K562 (cell line): ENCODE results near the gene SLC52A1. TPM values are rescaled to one million over a fixed set of nuclear protein-coding genes. Genes with fewer than 3 reads are reported as not detected.

Source experiments
- ATAC-seq: fragments of 200-7000 bp; cut with Tn5 transposase; 3 replicates; pipeline ENCODE4 v1.9.1; 2020; ENCODE audit warnings: moderate library complexity
- BruUV-seq: library from RNA; stranded (reverse); fragments of 400-500 nt; replicated peaks from 2 replicates; lab custom pipeline; 2021; lab: Mats Ljungman, UMichigan
- CTCF ChIA-PET: fragments of 300-600 bp; formaldehyde crosslinking; extraction: SDS; loops from one replicate; lab custom pipeline; 2021; ENCODE audit warnings: low intra/inter-chr PET ratio; lab: Yijun Ruan, JAX
- POLR2A ChIA-PET: fragments of 300-600, 350-650 bp; sonication (Branson Sonifier 250); formaldehyde crosslinking; extraction: SDS; loops from one replicate; lab custom pipeline; 2021; ENCODE audit warnings: antibody characterized with exemption, inconsistent platforms; lab: Yijun Ruan, JAX
- DNase-seq, 4 experiments: peaks; one replicate each; pipeline versions ENCODE4 v3.0.0 to v3.0.0-alpha.2; 2011 to 2018; ENCODE audit warnings: low spot score in 3 of 4, mixed read lengths in 3 of 4; ENCODE audit errors: extremely low read depth in 1 of 4
- FAIRE-seq: peaks from 2 replicates; lab custom pipeline; 2011; peaks lifted over from hg19 to GRCh38; lab: Jason Lieb, UNC
- H2AFZ ChIP-seq: 2 replicates; pipeline ENCODE4 v1.6.0; 2011; ENCODE audit warnings: low read depth, low read length, control low read depth, inconsistent platforms
- H3K27ac ChIP-seq: fragments of 200-600 bp; 3 replicates; pipeline ENCODE4 v1.8.0; 2011; ENCODE audit warnings: low read depth, mild to moderate bottlenecking, control low read depth, inconsistent platforms, low read length, moderate library complexity, mixed read lengths; ENCODE audit errors: extremely low read depth
- H3K27me3 ChIP-seq, 2 experiments: fragments of 300-600 bp in 1 of 2; 2 replicates in 1 of 2; 3 replicates in 1 of 2; pipeline versions ENCODE4 v1.6.0 to v1.8.0; 2011; ENCODE audit warnings: inconsistent platforms in 2 of 2, low read length in 2 of 2, mild to moderate bottlenecking in 1 of 2, mixed read lengths in 1 of 2, moderate library complexity in 1 of 2; ENCODE audit not compliant: control insufficient read depth in 2 of 2, insufficient read depth in 2 of 2
- H3K36me3 ChIP-seq: fragments of 300-600 bp; 3 replicates; pipeline ENCODE4 v1.8.0; 2011; ENCODE audit warnings: mild to moderate bottlenecking, low read length, inconsistent platforms; ENCODE audit not compliant: control insufficient read depth, insufficient read depth
- H3K4me1 ChIP-seq, 2 experiments: fragments of 200-600 bp in 1 of 2; replicated peaks in 1 of 2; 2 replicates in 1 of 2; 3 replicates in 1 of 2; pipeline versions ENCODE4 v1.5.1 to v1.8.0; 2011; ENCODE audit warnings: inconsistent platforms in 2 of 2, low read length in 2 of 2, mild to moderate bottlenecking in 1 of 2, mixed read lengths in 1 of 2, moderate library complexity in 1 of 2; ENCODE audit not compliant: control insufficient read depth in 2 of 2, insufficient read depth in 2 of 2
- H3K4me2 ChIP-seq: 2 replicates; pipeline ENCODE4 v1.6.1; 2011; ENCODE audit warnings: low read length, control low read depth, inconsistent platforms, mixed read lengths; ENCODE audit not compliant: insufficient read depth
- H3K4me3 ChIP-seq: fragments of 200-600 bp; sonication (generic), shearing (Covaris generic); 2 replicates; pipeline ENCODE4 v1.5.1; 2016; ENCODE audit warnings: control low read depth, inconsistent platforms
- H3K79me2 ChIP-seq: fragments of 200-600 bp; 3 replicates; pipeline ENCODE4 v1.8.0; 2011; ENCODE audit warnings: low read length, inconsistent platforms; ENCODE audit not compliant: control insufficient read depth, insufficient read depth
- H3K9ac ChIP-seq, 2 experiments: 2 replicates each; pipeline versions ENCODE4 v1.6.0 to v1.6.1; 2011; ENCODE audit warnings: low read depth in 2 of 2, low read length in 2 of 2, control low read depth in 1 of 2, inconsistent platforms in 1 of 2, mild to moderate bottlenecking in 1 of 2, mixed read lengths in 1 of 2; ENCODE audit not compliant: insufficient read depth in 1 of 2
- H3K9me1 ChIP-seq: one replicate; pipeline ENCODE4 v1.6.0; 2011; ENCODE audit warnings: inconsistent platforms, mild to moderate bottlenecking, low read length, moderate library complexity; ENCODE audit not compliant: control insufficient read depth, insufficient read depth
- H3K9me3 ChIP-seq: replicated peaks from 2 replicates; pipeline ENCODE4 v1.5.1; 2011; ENCODE audit warnings: low read depth, low read length, inconsistent platforms; ENCODE audit not compliant: control insufficient read depth, insufficient read depth
- H4K20me1 ChIP-seq: replicated peaks from 2 replicates; pipeline ENCODE4 v1.6.1; 2011; ENCODE audit warnings: low read length, inconsistent platforms, mixed read lengths; ENCODE audit not compliant: control insufficient read depth, insufficient read depth
- RHOXF2B ChIP-seq: fragments of 250-450 bp; sonication (Bioruptor Pico); conservative IDR thresholded peaks from 2 replicates; pipeline ENCODE4 v1.5.1; 2021
- ZNF121 ChIP-seq: sonication (generic); formaldehyde crosslinking; conservative IDR thresholded peaks from 2 replicates; pipeline ENCODE4 v1.8.0; 2022; ENCODE audit warnings: missing genetic modification reagents
- WGBS: fragments of 100-300 bp; shearing (Covaris generic); methylation state at CpG from one replicate; pipeline ENCODE4 v1.1.6; 2016; ENCODE audit warnings: low coverage, mixed read lengths; ENCODE audit not compliant: insufficient coverage; ENCODE audit errors: missing lambda C conversion rate; 5-methylcytosine and 5-hydroxymethylcytosine counted together
- in situ Hi-C: fragments of 300-500 bp; cut with MboI; formaldehyde crosslinking; loops from 4 replicates; pipeline ENCODE4 v1.15.0; 2018; ENCODE audit warnings: inconsistent platforms, mixed read lengths
- intact Hi-C: fragments of 100-400 bp; cut with micrococcal nuclease; formaldehyde crosslinking; loops from 2 replicates; pipeline ENCODE4 v1.14.2; 2022
- polyA plus RNA-seq, 8 experiments: library from polyadenylated mRNA; depleted of rRNA in 4 of 8; stranded (reverse) in 5 of 8; unstranded in 3 of 8; fragments of >200 nt; fragmentation: Nextera tagmentation in 2 of 8; fragmentation: Illumina TruSeq in 1 of 8; extraction: Ambion mirVana in 2 of 8; extraction: Trizol in 1 of 8; gene quantifications; 2 replicates each; pipeline versions ENCODE4 v1.2.1 to v1.2.3, GENCODE V29; 2011 to 2014; ENCODE audit warnings: inconsistent platforms in 1 of 8, missing spikeins in 1 of 8
- total RNA-seq, 7 experiments: library from RNA; depleted of rRNA in 6 of 7; stranded (reverse); fragments of >200 nt in 6 of 7; fragmentation: Illumina TruSeq in 2 of 7; extraction: Trizol in 2 of 7; gene quantifications; 2 replicates each; pipeline versions ENCODE4 v1.2.1 to v1.2.3, GENCODE V29; 2011 to 2021; ENCODE audit warnings: low replicate concordance in 1 of 7
- TF ChIP-seq, protein P1 (sequence below): sonication (generic); formaldehyde crosslinking; IDR thresholded peaks from 2 replicates; pipeline ENCODE4 v1.8.0; 2022; ENCODE audit warnings: missing genetic modification reagents, mild to moderate bottlenecking, borderline replicate concordance
- TF ChIP-seq, protein P2 (sequence below), 3 experiments: fragments of 200-800 bp in 1 of 3; sonication (Bioruptor generic) in 1 of 3; sonication (generic) in 1 of 3; formaldehyde crosslinking in 1 of 3; IDR thresholded peaks; 2 replicates each; pipeline versions ENCODE4 v1.6.1 to v1.8.0; 2016 to 2022; ENCODE audit warnings: mild to moderate bottlenecking in 2 of 3, missing compliant biosample characterization in 2 of 3, missing genetic modification characterization in 2 of 3, missing genetic modification reagents in 1 of 3

The SLC52A1 gene
- total and polyA plus RNA-seq, 9 of the 15 experiments (the other 6 are each of a cell fraction or from before 2014, with no cell fraction given): 0.04 TPM; not detected in 8

DNA sequence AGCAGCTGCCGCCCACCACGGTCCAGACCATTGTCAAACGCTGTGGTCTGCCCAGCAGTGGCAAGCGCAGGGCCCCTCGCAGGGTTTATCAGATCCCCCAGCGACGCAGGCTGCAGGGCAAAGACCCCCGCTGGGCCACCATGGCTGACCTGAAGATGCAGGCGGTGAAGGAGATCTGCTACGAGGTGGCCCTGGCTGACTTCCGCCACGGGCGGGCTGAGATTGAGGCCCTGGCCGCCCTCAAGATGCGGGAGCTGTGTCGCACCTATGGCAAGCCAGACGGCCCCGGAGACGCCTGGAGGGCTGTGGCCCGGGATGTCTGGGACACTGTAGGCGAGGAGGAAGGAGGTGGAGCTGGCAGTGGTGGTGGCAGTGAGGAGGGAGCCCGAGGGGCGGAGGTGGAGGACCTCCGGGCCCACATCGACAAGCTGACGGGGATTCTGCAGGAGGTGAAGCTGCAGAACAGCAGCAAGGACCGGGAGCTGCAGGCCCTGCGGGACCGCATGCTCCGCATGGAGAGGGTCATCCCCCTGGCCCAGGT lies 13.0 kb downstream of the SLC52A1 start:
- intact Hi-C loops (no loop called here), in situ Hi-C loops (no loop called here)
- ChIA-PET POLR2A (interaction anchor here (0.6 kb wide), 1 partner anchor 25 kb away, joined by 3 read pairs; no protein-coding TSS in a partner anchor), CTCF (no interaction called here)
- ATAC-seq (no peak), DNase-seq (no peak), FAIRE-seq (no peak)
- 91% methylated on average over 4 of the region's 30 CpGs for WGBS
- H3K9me1 ChIP-seq: no peaks in the 10 kb centered on the region
- no peak overlapping the region for H3K27ac ChIP-seq
- H3K4me1 ChIP-seq: peaks cover 0 to 5% of the 10 kb centered on the region in 2 experiments; a peak in 1 of 5 replicates
- H3K9me3 ChIP-seq: no peaks in the 10 kb centered on the region
- TF ChIP-seq, protein P1, sequence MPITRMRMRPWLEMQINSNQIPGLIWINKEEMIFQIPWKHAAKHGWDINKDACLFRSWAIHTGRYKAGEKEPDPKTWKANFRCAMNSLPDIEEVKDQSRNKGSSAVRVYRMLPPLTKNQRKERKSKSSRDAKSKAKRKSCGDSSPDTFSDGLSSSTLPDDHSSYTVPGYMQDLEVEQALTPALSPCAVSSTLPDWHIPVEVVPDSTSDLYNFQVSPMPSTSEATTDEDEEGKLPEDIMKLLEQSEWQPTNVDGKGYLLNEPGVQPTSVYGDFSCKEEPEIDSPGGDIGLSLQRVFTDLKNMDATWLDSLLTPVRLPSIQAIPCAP (CRISPR knock-in tag): no peak
- TF ChIP-seq ZNF121 (CRISPR knock-in tag) (no peak), RHOXF2B (CRISPR knock-in tag) (no peak)
- TF ChIP-seq, protein P2, sequence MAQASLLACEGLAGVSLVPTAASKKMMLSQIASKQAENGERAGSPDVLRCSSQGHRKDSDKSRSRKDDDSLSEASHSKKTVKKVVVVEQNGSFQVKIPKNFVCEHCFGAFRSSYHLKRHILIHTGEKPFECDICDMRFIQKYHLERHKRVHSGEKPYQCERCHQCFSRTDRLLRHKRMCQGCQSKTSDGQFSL (CRISPR knock-in tag; IDR thresholded peaks at IDR 0.05): no peak
- TF ChIP-seq, protein P2 (tag; IDR thresholded peaks at IDR 0.05): no peak
- no peaks in the 10 kb centered on the region for H3K27me3 ChIP-seq
- H4K20me1 ChIP-seq: no peaks in the 10 kb centered on the region
- H3K79me2 ChIP-seq: no peaks in the 10 kb centered on the region
- no peak overlapping the region for H3K4me3 ChIP-seq
- H2AFZ ChIP-seq: no peak overlapping the region
- BruUV-seq: no TSS peak
- H3K4me2 ChIP-seq: no peak overlapping the region
- H3K9ac ChIP-seq: no peak overlapping the region
- peaks cover 33% of the 10 kb centered on the region; the same call in 2 of the 3 replicates for H3K36me3 ChIP-seq
